ENCODE data around the gene ZNF91.

DNA sequence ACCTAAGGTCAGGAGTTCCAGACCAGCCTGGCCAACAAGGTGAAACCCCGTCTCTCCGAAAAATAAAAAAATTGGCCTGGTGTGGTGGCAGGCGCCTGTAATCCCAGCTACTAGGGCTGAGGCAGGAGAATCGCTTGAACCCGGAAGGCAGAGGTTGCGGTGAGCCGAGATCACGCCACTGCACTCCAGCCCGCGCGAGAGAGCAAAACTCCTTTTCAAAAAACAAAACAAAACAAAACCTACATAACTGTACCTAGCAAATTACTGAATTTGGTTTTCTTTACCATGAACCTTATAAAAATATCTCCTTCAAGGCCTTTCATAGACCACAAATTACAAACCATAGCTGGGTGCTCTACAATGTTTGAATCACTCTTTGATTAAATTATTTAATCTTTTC lies 760 bp downstream of the ZNF91 start:
- TF ChIP-seq RAD21 (IDR thresholded peaks at IDR 0.05) (no peak), CTCF (IDR thresholded peaks at IDR 0.05; ENCODE audit: low read depth, low read length, missing input control) (no peak), JUND (IDR thresholded peaks at IDR 0.05) (no peak), REST (IDR thresholded peaks at IDR 0.05) (no peak)
- TF ChIP-seq, protein P1, sequence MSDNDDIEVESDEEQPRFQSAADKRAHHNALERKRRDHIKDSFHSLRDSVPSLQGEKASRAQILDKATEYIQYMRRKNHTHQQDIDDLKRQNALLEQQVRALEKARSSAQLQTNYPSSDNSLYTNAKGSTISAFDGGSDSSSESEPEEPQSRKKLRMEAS (IDR thresholded peaks at IDR 0.05), result no peak
- TF ChIP-seq, protein P2, sequence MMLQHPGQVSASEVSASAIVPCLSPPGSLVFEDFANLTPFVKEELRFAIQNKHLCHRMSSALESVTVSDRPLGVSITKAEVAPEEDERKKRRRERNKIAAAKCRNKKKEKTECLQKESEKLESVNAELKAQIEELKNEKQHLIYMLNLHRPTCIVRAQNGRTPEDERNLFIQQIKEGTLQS (IDR thresholded peaks at IDR 0.05), result no peak
